ENCODE data around the gene HEPHL1. TPM values are rescaled to one million over a fixed set of nuclear protein-coding genes. Genes with fewer than 3 reads are reported as not detected.

Gene HEPHL1
- total RNA-seq, 1 donor from 2014 or later: not detected

DNA sequence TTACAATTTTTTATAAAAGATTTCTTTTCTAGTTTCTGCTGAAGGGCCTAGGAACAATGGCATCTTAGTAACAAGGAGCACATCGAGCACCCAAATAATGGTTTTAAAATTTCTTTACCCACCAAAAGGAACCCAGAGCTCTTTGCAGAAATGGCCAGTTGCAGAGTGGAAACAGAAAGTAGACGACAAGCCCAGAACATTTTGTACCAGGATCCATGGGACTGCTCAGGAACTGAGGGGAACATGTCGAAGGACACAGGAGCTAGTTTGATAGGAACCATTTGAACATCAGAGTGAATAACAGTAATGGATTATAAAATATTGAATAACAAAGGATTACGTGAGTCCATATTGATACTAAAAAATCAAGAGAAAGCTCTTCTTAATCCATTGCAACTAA is 124.8 kb downstream of the HEPHL1 start:
- Histone ChIP-seq H3K4me1 (peaks cover 19% of the 10 kb centered on the region), H3K4me3 (no peak overlapping the region), H3K9me3 (no peaks in the 10 kb centered on the region), H3K27me3 (no peaks in the 10 kb centered on the region), H3K36me3 (no peaks in the 10 kb centered on the region), H3K27ac (no peak overlapping the region)
- DNase-seq: no peak
- intact Hi-C loops (cut with DNase I): no loop called here
- TF ChIP-seq, protein P1, sequence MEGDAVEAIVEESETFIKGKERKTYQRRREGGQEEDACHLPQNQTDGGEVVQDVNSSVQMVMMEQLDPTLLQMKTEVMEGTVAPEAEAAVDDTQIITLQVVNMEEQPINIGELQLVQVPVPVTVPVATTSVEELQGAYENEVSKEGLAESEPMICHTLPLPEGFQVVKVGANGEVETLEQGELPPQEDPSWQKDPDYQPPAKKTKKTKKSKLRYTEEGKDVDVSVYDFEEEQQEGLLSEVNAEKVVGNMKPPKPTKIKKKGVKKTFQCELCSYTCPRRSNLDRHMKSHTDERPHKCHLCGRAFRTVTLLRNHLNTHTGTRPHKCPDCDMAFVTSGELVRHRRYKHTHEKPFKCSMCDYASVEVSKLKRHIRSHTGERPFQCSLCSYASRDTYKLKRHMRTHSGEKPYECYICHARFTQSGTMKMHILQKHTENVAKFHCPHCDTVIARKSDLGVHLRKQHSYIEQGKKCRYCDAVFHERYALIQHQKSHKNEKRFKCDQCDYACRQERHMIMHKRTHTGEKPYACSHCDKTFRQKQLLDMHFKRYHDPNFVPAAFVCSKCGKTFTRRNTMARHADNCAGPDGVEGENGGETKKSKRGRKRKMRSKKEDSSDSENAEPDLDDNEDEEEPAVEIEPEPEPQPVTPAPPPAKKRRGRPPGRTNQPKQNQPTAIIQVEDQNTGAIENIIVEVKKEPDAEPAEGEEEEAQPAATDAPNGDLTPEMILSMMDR (IDR thresholded peaks at IDR 0.05): no peak
- ATAC-seq: no peak

DNA sequence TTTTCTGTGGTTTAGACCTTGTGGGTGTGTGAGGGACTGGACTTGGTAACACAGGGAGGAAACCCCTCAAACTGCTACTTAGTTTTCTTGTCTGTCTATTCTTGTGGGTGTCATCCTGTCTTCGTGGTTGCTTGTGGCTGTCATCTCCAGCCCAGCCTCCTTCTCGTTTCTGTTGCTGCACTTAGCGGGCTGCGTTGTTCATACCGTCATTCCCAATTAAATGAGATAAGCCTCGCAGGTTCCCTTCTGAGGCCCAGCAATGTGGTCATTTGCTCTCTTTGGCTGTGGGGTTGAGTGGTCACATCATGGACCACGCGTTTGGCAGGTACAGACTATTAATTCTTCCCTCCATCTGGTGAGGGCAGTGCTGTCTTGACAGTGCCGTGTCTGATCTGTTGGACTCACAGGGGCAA is 126.3 kb downstream of the HEPHL1 start:
- intact Hi-C loops (cut with DNase I): no loop called here
- peaks cover 34% of the 10 kb centered on the region for H3K4me1 ChIP-seq
- TF ChIP-seq, protein P1 (IDR thresholded peaks at IDR 0.05): no peak

DNA sequence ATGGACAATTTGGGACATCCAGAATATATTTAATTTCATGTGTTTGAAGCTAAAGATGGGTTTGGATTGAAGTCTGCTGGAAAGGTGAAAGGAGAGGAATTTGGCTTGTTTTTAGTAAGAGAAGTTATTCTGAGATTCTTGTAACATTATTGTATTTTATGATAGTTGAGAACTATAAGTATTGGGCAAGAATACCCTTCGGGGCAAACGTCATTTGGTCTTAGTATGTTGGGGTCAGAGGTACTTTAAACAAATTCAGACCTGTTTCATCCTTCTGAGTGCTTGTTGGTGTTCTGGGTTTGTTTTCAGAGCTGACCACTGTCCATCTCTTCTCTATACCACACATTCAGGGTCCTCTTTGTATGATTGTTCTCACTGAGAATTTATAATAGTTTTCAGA is 127.0 kb downstream of the HEPHL1 start:
- TF ChIP-seq, protein P1 (IDR thresholded peaks at IDR 0.05): no peak
- no peak for ATAC-seq
- Histone ChIP-seq H3K9me3 (no peaks in the 10 kb centered on the region), H3K27me3 (no peaks in the 10 kb centered on the region), H3K27ac (no peak overlapping the region), H3K4me3 (no peak overlapping the region), H3K36me3 (no peaks in the 10 kb centered on the region), H3K4me1 (peaks cover 40% of the 10 kb centered on the region)
- intact Hi-C loops (cut with DNase I): no loop called here
- no peak for DNase-seq

More for the DNA sequence above, 126.3 kb downstream of the HEPHL1 start:
- H3K27ac ChIP-seq: no peak overlapping the region
- ATAC-seq (no peak), DNase-seq (no peak)
- no peak overlapping the region for H3K4me3 ChIP-seq
- H3K27me3 ChIP-seq: no peaks in the 10 kb centered on the region
- H3K36me3 ChIP-seq: no peaks in the 10 kb centered on the region
- no peaks in the 10 kb centered on the region for H3K9me3 ChIP-seq

DNA sequence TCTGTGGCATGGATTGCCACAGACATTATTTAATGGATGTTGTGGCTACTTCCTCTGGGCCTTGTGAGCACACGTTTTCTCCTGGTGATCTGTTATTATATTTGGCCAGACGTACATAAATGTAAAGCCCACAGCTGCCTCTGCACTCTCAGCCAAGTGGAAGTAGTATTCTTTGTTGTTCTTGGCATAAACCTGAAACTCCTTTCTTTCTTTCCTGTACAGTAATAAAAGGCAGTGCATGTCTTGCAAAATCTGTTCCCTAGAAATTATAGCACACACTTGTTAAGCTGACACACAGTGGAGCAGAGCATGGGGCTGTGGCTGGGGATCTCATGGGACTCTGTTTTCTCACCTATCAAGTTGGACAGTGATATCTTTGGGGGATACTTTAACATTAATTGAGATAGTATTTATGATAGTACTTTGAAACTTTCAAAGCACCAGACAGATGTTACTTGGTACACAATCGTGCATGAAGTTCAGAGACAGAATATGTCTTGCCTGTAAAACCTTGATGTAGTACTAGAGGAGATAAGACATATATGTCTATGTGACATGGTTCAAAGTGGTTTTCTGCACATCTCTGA is 128.4 kb downstream of the HEPHL1 start:
- H3K27me3 ChIP-seq: no peaks in the 10 kb centered on the region
- H3K9me3 ChIP-seq: no peaks in the 10 kb centered on the region
- DNase-seq: no peak
- H3K27ac ChIP-seq: no peak overlapping the region
- TF ChIP-seq, protein P1 (IDR thresholded peaks at IDR 0.05): no peak
- intact Hi-C loops (cut with DNase I): no loop called here
- no peaks in the 10 kb centered on the region for H3K36me3 ChIP-seq
- ATAC-seq: no peak
- peaks cover 40% of the 10 kb centered on the region for H3K4me1 ChIP-seq
- H3K4me3 ChIP-seq: no peak overlapping the region

DNA sequence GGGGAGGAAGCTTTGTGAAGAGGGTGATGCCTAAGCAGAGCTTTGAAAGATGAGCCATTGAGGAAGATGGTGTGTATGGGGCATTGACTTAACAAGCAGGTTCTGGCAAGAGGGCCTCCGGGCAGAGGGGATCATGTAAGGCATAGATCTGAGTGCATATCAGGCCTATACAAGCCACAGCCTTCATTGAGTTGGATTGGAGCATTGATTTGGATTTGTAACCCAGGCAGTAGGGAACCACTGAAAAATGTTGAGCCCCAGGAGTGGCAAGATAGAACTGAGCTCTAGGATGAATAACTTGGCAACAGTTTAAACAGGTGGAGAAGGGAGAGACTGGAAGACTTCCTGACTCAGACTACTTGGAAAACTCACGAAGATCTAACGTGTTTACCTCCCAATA is 128.9 kb downstream of the HEPHL1 start:
- Histone ChIP-seq H3K27me3 (no peaks in the 10 kb centered on the region), H3K4me1 (peaks cover 40% of the 10 kb centered on the region), H3K36me3 (no peaks in the 10 kb centered on the region), H3K4me3 (no peak overlapping the region), H3K27ac (no peak overlapping the region), H3K9me3 (no peaks in the 10 kb centered on the region)
- intact Hi-C loops (cut with DNase I): no loop called here
- TF ChIP-seq, protein P1 (IDR thresholded peaks at IDR 0.05): no peak
- ATAC-seq (no peak), DNase-seq (no peak)
